HepG2 (cell line): ENCODE data around the gene IFNAR1. TPM values are rescaled to one million over a fixed set of nuclear protein-coding genes. Genes with fewer than 3 reads are reported as not detected.

Source experiments
- ATAC-seq: fragments of 200-7000 bp; cut with Tn5 transposase; 3 replicates; pipeline ENCODE4 v1.9.1; 2020; ENCODE audit warnings: mild to moderate bottlenecking, moderate library complexity
- BruUV-seq: library from RNA; stranded (reverse); fragments of 400-500 nt; replicated peaks from 2 replicates; lab custom pipeline; 2021; lab: Mats Ljungman, UMichigan
- CTCF ChIA-PET: fragments of 300-600 bp; formaldehyde crosslinking; extraction: SDS; loops from one replicate; lab custom pipeline; 2021; ENCODE audit warnings: low total read pairs, inconsistent platforms, low intra/inter-chr PET ratio; lab: Yijun Ruan, JAX
- POLR2A ChIA-PET: fragments of 350-600 bp; sonication (Branson Sonifier 250); formaldehyde crosslinking; loops from one replicate; lab custom pipeline; 2020; ENCODE audit warnings: antibody characterized with exemption, inconsistent platforms; lab: Yijun Ruan, JAX
- DNase-seq: peaks from one replicate; pipeline ENCODE4 v3.0.0-alpha.2; 2015; ENCODE audit warnings: low spot score
- FAIRE-seq: peaks from 3 replicates; lab custom pipeline; 2011; peaks lifted over from hg19 to GRCh38; lab: Jason Lieb, UNC
- H2AFZ ChIP-seq: one replicate; pipeline ENCODE4 v1.6.1; 2011; ENCODE audit warnings: low read length, inconsistent platforms
- H3K27ac ChIP-seq: fragments of 300-600 bp; 3 replicates; pipeline ENCODE4 v1.8.0; 2011; ENCODE audit warnings: mixed run types, mild to moderate bottlenecking, mixed read lengths, low read length, inconsistent platforms; ENCODE audit not compliant: insufficient read depth; ENCODE audit errors: extremely low read length
- H3K27me3 ChIP-seq, 2 experiments: fragments of 200-600 bp in 1 of 2; 2 replicates in 1 of 2; 3 replicates in 1 of 2; pipeline versions ENCODE4 v1.6.0 to v1.8.0; 2011; ENCODE audit warnings: low read length in 2 of 2, mild to moderate bottlenecking in 2 of 2, moderate library complexity in 2 of 2, inconsistent platforms in 1 of 2; ENCODE audit not compliant: insufficient read depth in 2 of 2, control insufficient read depth in 1 of 2
- H3K36me3 ChIP-seq, 2 experiments: fragments of 200-600 bp in 1 of 2; replicated peaks in 1 of 2; 2 replicates in 1 of 2; 3 replicates in 1 of 2; pipeline versions ENCODE4 v1.5.1 to v1.8.0; 2011; ENCODE audit warnings: low read length in 2 of 2, inconsistent platforms in 1 of 2; ENCODE audit not compliant: insufficient read depth in 2 of 2, control insufficient read depth in 1 of 2
- H3K4me1 ChIP-seq: 2 replicates; pipeline ENCODE4 v1.5.1; 2012; ENCODE audit warnings: low read length, inconsistent platforms; ENCODE audit not compliant: insufficient read depth
- H3K4me2 ChIP-seq: 2 replicates; pipeline ENCODE4 v1.6.0; 2011; ENCODE audit warnings: low read depth, low read length, inconsistent platforms
- H3K4me3 ChIP-seq, 3 experiments: fragments of 200-600 bp in 1 of 3; sonication (generic), shearing (Covaris generic) in 1 of 3; replicated peaks in 1 of 3; 2 replicates each; pipeline ENCODE4 v1.5.1; 2011 to 2016; ENCODE audit warnings: low read length in 3 of 3, inconsistent platforms in 2 of 3, low read depth in 2 of 3, mild to moderate bottlenecking in 2 of 3, control low read depth in 1 of 3, mixed read lengths in 1 of 3; ENCODE audit not compliant: insufficient read depth in 1 of 3
- H3K79me2 ChIP-seq: one replicate; pipeline ENCODE4 v1.6.1; 2011; ENCODE audit warnings: low read length, inconsistent platforms; ENCODE audit not compliant: insufficient read depth
- H3K9ac ChIP-seq: 2 replicates; pipeline ENCODE4 v1.6.0; 2011; ENCODE audit warnings: mild to moderate bottlenecking, low read depth, low read length, inconsistent platforms; ENCODE audit not compliant: insufficient read depth
- H3K9me3 ChIP-seq: 2 replicates; pipeline ENCODE4 v1.5.1; 2012; ENCODE audit warnings: mild to moderate bottlenecking, low read length
- H4K20me1 ChIP-seq: 2 replicates; pipeline ENCODE4 v1.6.0; 2011; ENCODE audit warnings: inconsistent platforms, mild to moderate bottlenecking, low read length, moderate library complexity; ENCODE audit not compliant: insufficient read depth
- BATF2 ChIP-seq: sonication (generic); formaldehyde crosslinking; IDR thresholded peaks from 2 replicates; pipeline ENCODE4 v1.8.0; 2022; ENCODE audit warnings: mild to moderate bottlenecking, missing genetic modification reagents, moderate library complexity
- ETV5 ChIP-seq: IDR thresholded peaks from 2 replicates; pipeline ENCODE4 v1.6.1; 2018; ENCODE audit warnings: missing biosample characterization, missing genetic modification reagents, inconsistent platforms, borderline replicate concordance
- FOSL2 ChIP-seq: sonication (generic); formaldehyde crosslinking; IDR thresholded peaks from 2 replicates; pipeline ENCODE4 v1.4.0; 2020; ENCODE audit warnings: missing genetic modification reagents
- FOXJ3 ChIP-seq: sonication (generic); formaldehyde crosslinking; IDR thresholded peaks from 2 replicates; pipeline ENCODE4 v1.4.0; 2020; ENCODE audit warnings: missing genetic modification reagents, mild to moderate bottlenecking, borderline replicate concordance
- NR2F2 ChIP-seq: IDR thresholded peaks from 2 replicates; pipeline ENCODE4 v1.6.1; 2012; ENCODE audit warnings: low read depth, inconsistent platforms, borderline replicate concordance
- RXRB ChIP-seq: IDR thresholded peaks from 2 replicates; pipeline ENCODE4 v1.6.1; 2016; ENCODE audit warnings: borderline replicate concordance, missing genetic modification reagents, missing compliant biosample characterization
- SALL1 ChIP-seq: sonication (generic); formaldehyde crosslinking; IDR thresholded peaks from 2 replicates; pipeline ENCODE4 v1.8.0; 2022; ENCODE audit warnings: mild to moderate bottlenecking, missing genetic modification reagents
- SOX13 ChIP-seq, 3 experiments: fragments of 450-650 bp in 1 of 3; sonication (generic) in 1 of 3; formaldehyde crosslinking in 1 of 3; IDR thresholded peaks in 2 of 3; conservative IDR thresholded peaks in 1 of 3; 2 replicates each; pipeline versions ENCODE4 v1.5.0 to v1.6.1; 2016 to 2020; ENCODE audit warnings: antibody characterized with exemption in 1 of 3, mild to moderate bottlenecking in 1 of 3, missing compliant biosample characterization in 1 of 3, missing genetic modification reagents in 1 of 3, moderate library complexity in 1 of 3
- SOX6 ChIP-seq, 2 experiments: fragments of 450-650 bp in 1 of 2; sonication (generic) in 1 of 2; formaldehyde crosslinking in 1 of 2; IDR thresholded peaks; 2 replicates each; pipeline versions ENCODE4 v1.4.0 to v1.6.1; 2017 to 2020; ENCODE audit warnings: antibody characterized with exemption in 1 of 2, mild to moderate bottlenecking in 1 of 2, missing genetic modification reagents in 1 of 2
- SPEN ChIP-seq: sonication (generic); formaldehyde crosslinking; IDR thresholded peaks from 2 replicates; pipeline ENCODE4 v1.5.1; 2020; ENCODE audit warnings: low read depth, mild to moderate bottlenecking, missing genetic modification reagents
- ZNF292 ChIP-seq: sonication (generic); formaldehyde crosslinking; IDR thresholded peaks from 2 replicates; pipeline ENCODE4 v1.8.1; 2022; ENCODE audit warnings: mild to moderate bottlenecking, low read depth, missing genetic modification reagents, borderline replicate concordance
- ZNF354B ChIP-seq: sonication (generic); formaldehyde crosslinking; IDR thresholded peaks from 2 replicates; pipeline ENCODE4 v1.8.0; 2022; ENCODE audit warnings: mild to moderate bottlenecking, missing genetic modification reagents
- WGBS: methylation state at CpG from one replicate; pipeline ENCODE4 v1.1.6; 2017; ENCODE audit warnings: low lambda C conversion rate; 5-methylcytosine and 5-hydroxymethylcytosine counted together
- in situ Hi-C: cut with HindIII; loops from 2 replicates; pipeline ENCODE4 v1.10.0; 2017; ENCODE audit warnings: low pct_unique_long_range_greater_than_20kb; ENCODE audit not compliant: extremely low pct_ligation_motif_present
- intact Hi-C: fragments of 100-400 bp; cut with micrococcal nuclease; formaldehyde crosslinking; loops from one replicate; pipeline ENCODE4 v1.10.0; 2022; ENCODE audit not compliant: unreplicated experiment
- polyA plus RNA-seq, 8 experiments: library from polyadenylated mRNA; depleted of rRNA in 3 of 8; stranded (reverse) in 7 of 8; unstranded in 1 of 8; fragments of >200 nt; fragmentation: Illumina TruSeq in 4 of 8; extraction: Trizol in 4 of 8; gene quantifications; 2 replicates each; pipeline versions ENCODE4 v1.2.1 to v1.2.3, GENCODE V29; 2011 to 2016; ENCODE audit warnings: low read depth in 4 of 8, missing spikeins in 1 of 8, mixed read lengths in 1 of 8; ENCODE audit not compliant: insufficient read depth in 1 of 8
- total RNA-seq, 5 experiments: library from RNA; depleted of rRNA; stranded (reverse); fragments of >200 nt; fragmentation: Illumina TruSeq; extraction: Trizol; gene quantifications; 2 replicates each; pipeline ENCODE4 v1.2.3, GENCODE V29; 2016; ENCODE audit warnings: low read depth in 1 of 5
- TF ChIP-seq, protein P1 (sequence below): sonication (generic); formaldehyde crosslinking; conservative IDR thresholded peaks from 2 replicates; pipeline ENCODE4 v1.4.0; 2020; ENCODE audit warnings: mild to moderate bottlenecking, missing genetic modification reagents, moderate library complexity
- TF ChIP-seq, protein P2 (sequence below): sonication (generic); formaldehyde crosslinking; IDR thresholded peaks from 2 replicates; pipeline ENCODE4 v1.5.0; 2020; ENCODE audit warnings: mild to moderate bottlenecking, missing genetic modification reagents, borderline replicate concordance

The IFNAR1 gene
- total and polyA plus RNA-seq, 2 of the 13 experiments (the other 11 are each of a cell fraction or from before 2014, with no cell fraction given): 6.7 to 9.3 TPM

- TF ChIP-seq BATF2 (CRISPR knock-in tag): no peak
These were observed 22.0 kb upstream of the IFNAR1 start (continued) for GRCh38 chr21:33302796-33303195.

GRCh38 chr21:33305344-33305671, 19.5 kb upstream of the IFNAR1 start:
- FAIRE-seq: no peak
- peak; percentile 87 for TF ChIP-seq NR2F2
- peak; percentile 76 for TF ChIP-seq RXRB (CRISPR knock-in tag)
- TF ChIP-seq, protein P1, sequence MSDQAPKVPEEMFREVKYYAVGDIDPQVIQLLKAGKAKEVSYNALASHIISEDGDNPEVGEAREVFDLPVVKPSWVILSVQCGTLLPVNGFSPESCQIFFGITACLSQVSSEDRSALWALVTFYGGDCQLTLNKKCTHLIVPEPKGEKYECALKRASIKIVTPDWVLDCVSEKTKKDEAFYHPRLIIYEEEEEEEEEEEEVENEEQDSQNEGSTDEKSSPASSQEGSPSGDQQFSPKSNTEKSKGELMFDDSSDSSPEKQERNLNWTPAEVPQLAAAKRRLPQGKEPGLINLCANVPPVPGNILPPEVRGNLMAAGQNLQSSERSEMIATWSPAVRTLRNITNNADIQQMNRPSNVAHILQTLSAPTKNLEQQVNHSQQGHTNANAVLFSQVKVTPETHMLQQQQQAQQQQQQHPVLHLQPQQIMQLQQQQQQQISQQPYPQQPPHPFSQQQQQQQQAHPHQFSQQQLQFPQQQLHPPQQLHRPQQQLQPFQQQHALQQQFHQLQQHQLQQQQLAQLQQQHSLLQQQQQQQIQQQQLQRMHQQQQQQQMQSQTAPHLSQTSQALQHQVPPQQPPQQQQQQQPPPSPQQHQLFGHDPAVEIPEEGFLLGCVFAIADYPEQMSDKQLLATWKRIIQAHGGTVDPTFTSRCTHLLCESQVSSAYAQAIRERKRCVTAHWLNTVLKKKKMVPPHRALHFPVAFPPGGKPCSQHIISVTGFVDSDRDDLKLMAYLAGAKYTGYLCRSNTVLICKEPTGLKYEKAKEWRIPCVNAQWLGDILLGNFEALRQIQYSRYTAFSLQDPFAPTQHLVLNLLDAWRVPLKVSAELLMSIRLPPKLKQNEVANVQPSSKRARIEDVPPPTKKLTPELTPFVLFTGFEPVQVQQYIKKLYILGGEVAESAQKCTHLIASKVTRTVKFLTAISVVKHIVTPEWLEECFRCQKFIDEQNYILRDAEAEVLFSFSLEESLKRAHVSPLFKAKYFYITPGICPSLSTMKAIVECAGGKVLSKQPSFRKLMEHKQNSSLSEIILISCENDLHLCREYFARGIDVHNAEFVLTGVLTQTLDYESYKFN (CRISPR knock-in tag): peak; percentile 91
- TF ChIP-seq ETV5 (CRISPR knock-in tag): peak; percentile 83; the same call in 1 of the 2 replicates
- TF ChIP-seq ZNF354B (CRISPR knock-in tag): no peak
- peak; percentile 72 for TF ChIP-seq SALL1 (CRISPR knock-in tag)
- TF ChIP-seq, protein P2, sequence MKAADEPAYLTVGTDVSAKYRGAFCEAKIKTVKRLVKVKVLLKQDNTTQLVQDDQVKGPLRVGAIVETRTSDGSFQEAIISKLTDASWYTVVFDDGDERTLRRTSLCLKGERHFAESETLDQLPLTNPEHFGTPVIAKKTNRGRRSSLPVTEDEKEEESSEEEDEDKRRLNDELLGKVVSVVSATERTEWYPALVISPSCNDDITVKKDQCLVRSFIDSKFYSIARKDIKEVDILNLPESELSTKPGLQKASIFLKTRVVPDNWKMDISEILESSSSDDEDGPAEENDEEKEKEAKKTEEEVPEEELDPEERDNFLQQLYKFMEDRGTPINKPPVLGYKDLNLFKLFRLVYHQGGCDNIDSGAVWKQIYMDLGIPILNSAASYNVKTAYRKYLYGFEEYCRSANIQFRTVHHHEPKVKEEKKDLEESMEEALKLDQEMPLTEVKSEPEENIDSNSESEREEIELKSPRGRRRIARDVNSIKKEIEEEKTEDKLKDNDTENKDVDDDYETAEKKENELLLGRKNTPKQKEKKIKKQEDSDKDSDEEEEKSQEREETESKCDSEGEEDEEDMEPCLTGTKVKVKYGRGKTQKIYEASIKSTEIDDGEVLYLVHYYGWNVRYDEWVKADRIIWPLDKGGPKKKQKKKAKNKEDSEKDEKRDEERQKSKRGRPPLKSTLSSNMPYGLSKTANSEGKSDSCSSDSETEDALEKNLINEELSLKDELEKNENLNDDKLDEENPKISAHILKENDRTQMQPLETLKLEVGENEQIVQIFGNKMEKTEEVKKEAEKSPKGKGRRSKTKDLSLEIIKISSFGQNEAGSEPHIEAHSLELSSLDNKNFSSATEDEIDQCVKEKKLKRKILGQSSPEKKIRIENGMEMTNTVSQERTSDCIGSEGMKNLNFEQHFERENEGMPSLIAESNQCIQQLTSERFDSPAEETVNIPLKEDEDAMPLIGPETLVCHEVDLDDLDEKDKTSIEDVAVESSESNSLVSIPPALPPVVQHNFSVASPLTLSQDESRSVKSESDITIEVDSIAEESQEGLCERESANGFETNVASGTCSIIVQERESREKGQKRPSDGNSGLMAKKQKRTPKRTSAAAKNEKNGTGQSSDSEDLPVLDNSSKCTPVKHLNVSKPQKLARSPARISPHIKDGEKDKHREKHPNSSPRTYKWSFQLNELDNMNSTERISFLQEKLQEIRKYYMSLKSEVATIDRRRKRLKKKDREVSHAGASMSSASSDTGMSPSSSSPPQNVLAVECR (CRISPR knock-in tag): 0 out of 2 replicates have a peak, but pooled peaks have one; percentile 51
- no peak for TF ChIP-seq SOX6 (IDR thresholded peaks at IDR 0.05)
- peak; percentile 59; the same call in 1 of the 2 replicates for TF ChIP-seq SOX6 (CRISPR knock-in tag; IDR thresholded peaks at IDR 0.05)
- TF ChIP-seq SPEN (CRISPR knock-in tag): 0 out of 2 replicates have a peak, but pooled peaks have one; percentile 28
- no peak for TF ChIP-seq FOXJ3 (CRISPR knock-in tag)
- no peak for TF ChIP-seq SOX13 (IDR thresholded peaks at IDR 0.05)
- TF ChIP-seq SOX13 (CRISPR knock-in tag; conservative IDR thresholded peaks at IDR 0.05 in 1 of 2, IDR thresholded peaks at IDR 0.05 in 1 of 2): peak in 1 of 2 experiments; percentile 29; a peak in 1 of 4 replicates
- TF ChIP-seq FOSL2 (CRISPR knock-in tag): peak; percentile 40; the same call in 1 of the 2 replicates
- TF ChIP-seq ZNF292: peak; percentile 62; the same call in 1 of the 2 replicates

More at GRCh38 chr21:33305344-33305671, 19.5 kb upstream of the IFNAR1 start:
- intact Hi-C loops: no loop called here
- H2AFZ ChIP-seq: no peak overlapping the region
- no peak overlapping the region for H3K27ac ChIP-seq
- ChIA-PET POLR2A (no interaction called here), CTCF (no interaction called here)
- in situ Hi-C loops: no loop called here
- DNase-seq (no peak), ATAC-seq (peak; percentile 59)
- peaks cover 53% of the 10 kb centered on the region for H3K4me1 ChIP-seq
- 0 out of 2 replicates have a peak, but pooled peaks cover 4% of the 10 kb centered on the region for H3K9me3 ChIP-seq
- no peaks in the 10 kb centered on the region for H3K79me2 ChIP-seq
- peak overlapping the region; percentile 62 for H3K4me2 ChIP-seq
- BruUV-seq: no TSS peak
- no peak overlapping the region for H3K9ac ChIP-seq
- no peaks in the 10 kb centered on the region for H3K36me3 ChIP-seq
- H3K27me3 ChIP-seq: no peaks in the 10 kb centered on the region
- 2% methylated on average over 4 of the region's 4 CpGs for WGBS
- no peaks in the 10 kb centered on the region for H4K20me1 ChIP-seq
- no peak overlapping the region for H3K4me3 ChIP-seq
